Erythroblast (primary cell): ENCODE results near the gene SCN3A.

ENCODE experiments used
- GATA1 ChIP-seq: IDR thresholded peaks from 2 replicates; pipeline ENCODE4 v1.6.1; 2011; ENCODE audit warnings: low read depth, mild to moderate bottlenecking, control low read depth, low read length, moderate library complexity
- POLR2A ChIP-seq: IDR thresholded peaks from 2 replicates; pipeline ENCODE4 v1.6.1; 2011; ENCODE audit warnings: mild to moderate bottlenecking, low read length

- TF ChIP-seq POLR2A (no peak), GATA1 (no peak)
These were observed 36.1 kb upstream of the SCN3A start for GRCh38 chr2:165239856-165240515.
